GM23338 (cell line): ENCODE results near the gene TENM3. TPM values are rescaled to one million over a fixed set of nuclear protein-coding genes. Genes with fewer than 3 reads are reported as not detected.

Experiments used
- ATAC-seq: fragments of 200-7000 bp; cut with Tn5 transposase; 3 replicates; pipeline ENCODE4 v1.9.1; 2020
- DNase-seq: peaks from one replicate; pipeline ENCODE4 v3.0.0-alpha.2; 2015; ENCODE audit warnings: low spot score
- H2AFZ ChIP-seq: fragments of 200-600 bp; sonication (generic); 2 replicates; pipeline ENCODE4 v1.8.0; 2016; ENCODE audit warnings: antibody characterized with exemption, mild to moderate bottlenecking, moderate library complexity
- H3F3A ChIP-seq: fragments of 200-600 bp; sonication (generic); replicated peaks from 2 replicates; pipeline ENCODE4 v1.8.0; 2017; ENCODE audit warnings: antibody characterized with exemption, mixed run types, low read depth
- H3K27ac ChIP-seq: fragments of 200-600 bp; sonication (generic); 2 replicates; pipeline ENCODE4 v1.6.1; 2016; ENCODE audit warnings: low read depth
- H3K27me3 ChIP-seq: fragments of 200-600 bp; sonication (generic); 2 replicates; pipeline ENCODE4 v1.8.0; 2016; ENCODE audit warnings: mild to moderate bottlenecking, mixed run types, moderate library complexity; ENCODE audit not compliant: insufficient read depth
- H3K36me3 ChIP-seq: fragments of 200-600 bp; sonication (generic); 2 replicates; pipeline ENCODE4 v1.8.0; 2016; ENCODE audit warnings: mild to moderate bottlenecking; ENCODE audit not compliant: insufficient read depth
- H3K4me1 ChIP-seq: fragments of 200-600 bp; sonication (generic); 2 replicates; pipeline ENCODE4 v1.8.0; 2016; ENCODE audit warnings: mild to moderate bottlenecking, moderate library complexity; ENCODE audit not compliant: insufficient read depth
- H3K4me2 ChIP-seq: fragments of 200-600 bp; sonication (generic); 2 replicates; pipeline ENCODE4 v1.7.1; 2017; ENCODE audit warnings: mixed run types
- H3K4me3 ChIP-seq: fragments of 200-600 bp; sonication (generic); 2 replicates; pipeline ENCODE4 v1.6.1; 2016; ENCODE audit warnings: mixed run types
- H3K79me2 ChIP-seq: fragments of 200-600 bp; sonication (generic); replicated peaks from 2 replicates; pipeline ENCODE4 v1.8.0; 2017; ENCODE audit warnings: mild to moderate bottlenecking; ENCODE audit not compliant: insufficient read depth
- H3K9me2 ChIP-seq: fragments of 200-600 bp; sonication (generic); 2 replicates; pipeline ENCODE4 v1.8.0; 2017; ENCODE audit not compliant: insufficient read depth
- H4K20me1 ChIP-seq: fragments of 200-600 bp; sonication (generic); replicated peaks from 2 replicates; pipeline ENCODE4 v1.8.0; 2017; ENCODE audit warnings: mild to moderate bottlenecking; ENCODE audit not compliant: insufficient read depth
- H3K27ac Mint-ChIP-seq: 2 replicates; pipeline ENCODE4 v1.8.0; 2020; ENCODE audit warnings: inconsistent platforms, mild to moderate bottlenecking, moderate library complexity, mixed read lengths
- H3K27me3 Mint-ChIP-seq: 3 replicates; pipeline ENCODE4 v1.8.0; 2022; ENCODE audit warnings: low read depth, mild to moderate bottlenecking, moderate library complexity, mixed read lengths, inconsistent platforms; ENCODE audit not compliant: insufficient read depth, poor library complexity
- H3K36me3 Mint-ChIP-seq: 3 replicates; pipeline ENCODE4 v1.8.0; 2021; ENCODE audit warnings: low read depth, mild to moderate bottlenecking, inconsistent platforms, moderate library complexity, mixed read lengths
- H3K4me1 Mint-ChIP-seq: 3 replicates; pipeline ENCODE4 v1.8.0; 2020; ENCODE audit warnings: mild to moderate bottlenecking, inconsistent platforms, mixed read lengths
- H3K4me3 Mint-ChIP-seq: 3 replicates; pipeline ENCODE4 v1.8.0; 2021; ENCODE audit warnings: moderate library complexity, mild to moderate bottlenecking, inconsistent platforms, mixed read lengths
- H3K9me3 Mint-ChIP-seq: 3 replicates; pipeline ENCODE4 v1.8.0; 2020; ENCODE audit warnings: moderate library complexity, mild to moderate bottlenecking, inconsistent platforms, mixed read lengths
- CREB1 ChIP-seq: fragments of 250-450 bp; sonication (Bioruptor Pico); IDR thresholded peaks from 2 replicates; pipeline ENCODE4 v1.5.0; 2020; ENCODE audit warnings: low read depth, mild to moderate bottlenecking, moderate library complexity
- EZH2 ChIP-seq: fragments of 200-600 bp; sonication (generic); IDR thresholded peaks from one replicate; pipeline ENCODE4 v1.8.0; 2017; ENCODE audit warnings: antibody characterized with exemption, mild to moderate bottlenecking, low read depth; ENCODE audit not compliant: unreplicated experiment
- EZH2phosphoT487 ChIP-seq: fragments of 200-600 bp; sonication (generic); IDR thresholded peaks from one replicate; pipeline ENCODE4 v1.8.1; 2018; ENCODE audit warnings: antibody characterized with exemption; ENCODE audit not compliant: unreplicated experiment
- JUNB ChIP-seq: IDR thresholded peaks from one replicate; pipeline ENCODE4 v1.6.1; 2016; ENCODE audit warnings: antibody characterized with exemption; ENCODE audit not compliant: unreplicated experiment
- POLR2AphosphoS5 ChIP-seq: IDR thresholded peaks from 2 replicates; pipeline ENCODE4 v1.6.1; 2016; ENCODE audit warnings: antibody characterized with exemption, low read depth
- STAT1 ChIP-seq: IDR thresholded peaks from one replicate; pipeline ENCODE4 v1.6.1; 2016; ENCODE audit warnings: antibody characterized with exemption; ENCODE audit not compliant: unreplicated experiment
- ZNF331 ChIP-seq: fragments of 250-450 bp; sonication (Bioruptor Pico); IDR thresholded peaks from 2 replicates; pipeline ENCODE4 v1.5.0; 2020; ENCODE audit warnings: low read depth, mild to moderate bottlenecking, moderate library complexity
- polyA plus RNA-seq: library from polyadenylated mRNA; unstranded; fragments of >200 nt; fragmentation: Nextera tagmentation; extraction: Ambion mirVana; gene quantifications from 2 replicates; pipeline ENCODE4 v1.2.1, GENCODE V29; 2016
- total RNA-seq: library from RNA; depleted of rRNA; stranded (reverse); fragments of >200 nt; shearing (Covaris generic); gene quantifications from 2 replicates; pipeline ENCODE4 v1.2.3, GENCODE V29; 2014
- TF ChIP-seq, protein P1 (sequence below): IDR thresholded peaks from 2 replicates; pipeline ENCODE4 v1.6.1; 2016; ENCODE audit warnings: antibody characterized with exemption
- TF ChIP-seq, protein P2 (sequence below): IDR thresholded peaks from one replicate; pipeline ENCODE4 v1.6.1; 2018; ENCODE audit warnings: antibody characterized with exemption; ENCODE audit not compliant: unreplicated experiment
- TF ChIP-seq, protein P3 (sequence below): fragments of 250-450 bp; sonication (Bioruptor Pico); IDR thresholded peaks from 2 replicates; pipeline ENCODE4 v1.5.0; 2020; ENCODE audit warnings: mild to moderate bottlenecking, moderate library complexity
- TF ChIP-seq, protein P4 (sequence below), 2 experiments: fragments of 200-600 bp in 1 of 2; sonication (generic) in 1 of 2; conservative IDR thresholded peaks; 2 replicates each; pipeline versions ENCODE4 v1.5.1 to v1.6.1; 2016 to 2017; ENCODE audit warnings: antibody characterized with exemption in 2 of 2, low read depth in 2 of 2, mild to moderate bottlenecking in 2 of 2, moderate library complexity in 1 of 2

TENM3 gene
- total and polyA plus RNA-seq, 2 experiments from 2014 or later = 22.2 to 128 TPM

- TF ChIP-seq ZNF331 (CRISPR knock-in tag) = no peak
- TF ChIP-seq, protein P1, sequence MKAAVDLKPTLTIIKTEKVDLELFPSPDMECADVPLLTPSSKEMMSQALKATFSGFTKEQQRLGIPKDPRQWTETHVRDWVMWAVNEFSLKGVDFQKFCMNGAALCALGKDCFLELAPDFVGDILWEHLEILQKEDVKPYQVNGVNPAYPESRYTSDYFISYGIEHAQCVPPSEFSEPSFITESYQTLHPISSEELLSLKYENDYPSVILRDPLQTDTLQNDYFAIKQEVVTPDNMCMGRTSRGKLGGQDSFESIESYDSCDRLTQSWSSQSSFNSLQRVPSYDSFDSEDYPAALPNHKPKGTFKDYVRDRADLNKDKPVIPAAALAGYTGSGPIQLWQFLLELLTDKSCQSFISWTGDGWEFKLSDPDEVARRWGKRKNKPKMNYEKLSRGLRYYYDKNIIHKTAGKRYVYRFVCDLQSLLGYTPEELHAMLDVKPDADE = no peak
- TF ChIP-seq, protein P2, sequence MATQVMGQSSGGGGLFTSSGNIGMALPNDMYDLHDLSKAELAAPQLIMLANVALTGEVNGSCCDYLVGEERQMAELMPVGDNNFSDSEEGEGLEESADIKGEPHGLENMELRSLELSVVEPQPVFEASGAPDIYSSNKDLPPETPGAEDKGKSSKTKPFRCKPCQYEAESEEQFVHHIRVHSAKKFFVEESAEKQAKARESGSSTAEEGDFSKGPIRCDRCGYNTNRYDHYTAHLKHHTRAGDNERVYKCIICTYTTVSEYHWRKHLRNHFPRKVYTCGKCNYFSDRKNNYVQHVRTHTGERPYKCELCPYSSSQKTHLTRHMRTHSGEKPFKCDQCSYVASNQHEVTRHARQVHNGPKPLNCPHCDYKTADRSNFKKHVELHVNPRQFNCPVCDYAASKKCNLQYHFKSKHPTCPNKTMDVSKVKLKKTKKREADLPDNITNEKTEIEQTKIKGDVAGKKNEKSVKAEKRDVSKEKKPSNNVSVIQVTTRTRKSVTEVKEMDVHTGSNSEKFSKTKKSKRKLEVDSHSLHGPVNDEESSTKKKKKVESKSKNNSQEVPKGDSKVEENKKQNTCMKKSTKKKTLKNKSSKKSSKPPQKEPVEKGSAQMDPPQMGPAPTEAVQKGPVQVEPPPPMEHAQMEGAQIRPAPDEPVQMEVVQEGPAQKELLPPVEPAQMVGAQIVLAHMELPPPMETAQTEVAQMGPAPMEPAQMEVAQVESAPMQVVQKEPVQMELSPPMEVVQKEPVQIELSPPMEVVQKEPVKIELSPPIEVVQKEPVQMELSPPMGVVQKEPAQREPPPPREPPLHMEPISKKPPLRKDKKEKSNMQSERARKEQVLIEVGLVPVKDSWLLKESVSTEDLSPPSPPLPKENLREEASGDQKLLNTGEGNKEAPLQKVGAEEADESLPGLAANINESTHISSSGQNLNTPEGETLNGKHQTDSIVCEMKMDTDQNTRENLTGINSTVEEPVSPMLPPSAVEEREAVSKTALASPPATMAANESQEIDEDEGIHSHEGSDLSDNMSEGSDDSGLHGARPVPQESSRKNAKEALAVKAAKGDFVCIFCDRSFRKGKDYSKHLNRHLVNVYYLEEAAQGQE = no peak
- no peak for TF ChIP-seq CREB1 (CRISPR knock-in tag)
- no peak for TF ChIP-seq EZH2phosphoT487
Measured at GRCh38 chr4:182420189-182420588, 177.0 kb downstream of the TENM3 start (continued).

GRCh38 chr4:182421753-182422152 is 178.6 kb downstream of the TENM3 start:
- Histone ChIP-seq H3K4me3 (no peak overlapping the region), H3K27me3 (no peaks in the 10 kb centered on the region)
- TF ChIP-seq JUNB = no peak
- TF ChIP-seq, protein P1 = no peak
- no peak for TF ChIP-seq STAT1
- TF ChIP-seq CREB1 (CRISPR knock-in tag) = no peak
- no peak for TF ChIP-seq ZNF331 (CRISPR knock-in tag)
- TF ChIP-seq EZH2 = no peak
- TF ChIP-seq, protein P3, sequence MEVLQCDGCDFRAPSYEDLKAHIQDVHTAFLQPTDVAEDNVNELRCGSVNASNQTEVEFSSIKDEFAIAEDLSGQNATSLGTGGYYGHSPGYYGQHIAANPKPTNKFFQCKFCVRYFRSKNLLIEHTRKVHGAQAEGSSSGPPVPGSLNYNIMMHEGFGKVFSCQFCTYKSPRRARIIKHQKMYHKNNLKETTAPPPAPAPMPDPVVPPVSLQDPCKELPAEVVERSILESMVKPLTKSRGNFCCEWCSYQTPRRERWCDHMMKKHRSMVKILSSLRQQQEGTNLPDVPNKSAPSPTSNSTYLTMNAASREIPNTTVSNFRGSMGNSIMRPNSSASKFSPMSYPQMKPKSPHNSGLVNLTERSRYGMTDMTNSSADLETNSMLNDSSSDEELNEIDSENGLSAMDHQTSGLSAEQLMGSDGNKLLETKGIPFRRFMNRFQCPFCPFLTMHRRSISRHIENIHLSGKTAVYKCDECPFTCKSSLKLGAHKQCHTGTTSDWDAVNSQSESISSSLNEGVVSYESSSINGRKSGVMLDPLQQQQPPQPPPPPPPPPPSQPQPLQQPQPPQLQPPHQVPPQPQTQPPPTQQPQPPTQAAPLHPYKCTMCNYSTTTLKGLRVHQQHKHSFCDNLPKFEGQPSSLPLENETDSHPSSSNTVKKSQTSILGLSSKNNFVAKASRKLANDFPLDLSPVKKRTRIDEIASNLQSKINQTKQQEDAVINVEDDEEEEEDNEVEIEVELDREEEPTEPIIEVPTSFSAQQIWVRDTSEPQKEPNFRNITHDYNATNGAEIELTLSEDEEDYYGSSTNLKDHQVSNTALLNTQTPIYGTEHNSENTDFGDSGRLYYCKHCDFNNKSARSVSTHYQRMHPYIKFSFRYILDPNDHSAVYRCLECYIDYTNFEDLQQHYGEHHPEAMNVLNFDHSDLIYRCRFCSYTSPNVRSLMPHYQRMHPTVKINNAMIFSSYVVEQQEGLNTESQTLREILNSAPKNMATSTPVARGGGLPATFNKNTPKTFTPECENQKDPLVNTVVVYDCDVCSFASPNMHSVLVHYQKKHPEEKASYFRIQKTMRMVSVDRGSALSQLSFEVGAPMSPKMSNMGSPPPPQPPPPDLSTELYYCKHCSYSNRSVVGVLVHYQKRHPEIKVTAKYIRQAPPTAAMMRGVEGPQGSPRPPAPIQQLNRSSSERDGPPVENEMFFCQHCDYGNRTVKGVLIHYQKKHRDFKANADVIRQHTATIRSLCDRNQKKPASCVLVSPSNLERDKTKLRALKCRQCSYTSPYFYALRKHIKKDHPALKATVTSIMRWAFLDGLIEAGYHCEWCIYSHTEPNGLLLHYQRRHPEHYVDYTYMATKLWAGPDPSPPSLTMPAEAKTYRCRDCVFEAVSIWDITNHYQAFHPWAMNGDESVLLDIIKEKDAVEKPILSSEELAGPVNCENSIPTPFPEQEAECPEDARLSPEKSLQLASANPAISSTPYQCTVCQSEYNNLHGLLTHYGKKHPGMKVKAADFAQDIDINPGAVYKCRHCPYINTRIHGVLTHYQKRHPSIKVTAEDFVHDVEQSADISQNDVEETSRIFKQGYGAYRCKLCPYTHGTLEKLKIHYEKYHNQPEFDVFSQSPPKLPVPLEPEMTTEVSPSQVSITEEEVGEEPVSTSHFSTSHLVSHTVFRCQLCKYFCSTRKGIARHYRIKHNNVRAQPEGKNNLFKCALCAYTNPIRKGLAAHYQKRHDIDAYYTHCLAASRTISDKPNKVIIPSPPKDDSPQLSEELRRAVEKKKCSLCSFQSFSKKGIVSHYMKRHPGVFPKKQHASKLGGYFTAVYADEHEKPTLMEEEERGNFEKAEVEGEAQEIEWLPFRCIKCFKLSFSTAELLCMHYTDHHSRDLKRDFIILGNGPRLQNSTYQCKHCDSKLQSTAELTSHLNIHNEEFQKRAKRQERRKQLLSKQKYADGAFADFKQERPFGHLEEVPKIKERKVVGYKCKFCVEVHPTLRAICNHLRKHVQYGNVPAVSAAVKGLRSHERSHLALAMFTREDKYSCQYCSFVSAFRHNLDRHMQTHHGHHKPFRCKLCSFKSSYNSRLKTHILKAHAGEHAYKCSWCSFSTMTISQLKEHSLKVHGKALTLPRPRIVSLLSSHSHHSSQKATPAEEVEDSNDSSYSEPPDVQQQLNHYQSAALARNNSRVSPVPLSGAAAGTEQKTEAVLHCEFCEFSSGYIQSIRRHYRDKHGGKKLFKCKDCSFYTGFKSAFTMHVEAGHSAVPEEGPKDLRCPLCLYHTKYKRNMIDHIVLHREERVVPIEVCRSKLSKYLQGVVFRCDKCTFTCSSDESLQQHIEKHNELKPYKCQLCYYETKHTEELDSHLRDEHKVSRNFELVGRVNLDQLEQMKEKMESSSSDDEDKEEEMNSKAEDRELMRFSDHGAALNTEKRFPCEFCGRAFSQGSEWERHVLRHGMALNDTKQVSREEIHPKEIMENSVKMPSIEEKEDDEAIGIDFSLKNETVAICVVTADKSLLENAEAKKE (CRISPR knock-in tag) = no peak
- TF ChIP-seq, protein P4, sequence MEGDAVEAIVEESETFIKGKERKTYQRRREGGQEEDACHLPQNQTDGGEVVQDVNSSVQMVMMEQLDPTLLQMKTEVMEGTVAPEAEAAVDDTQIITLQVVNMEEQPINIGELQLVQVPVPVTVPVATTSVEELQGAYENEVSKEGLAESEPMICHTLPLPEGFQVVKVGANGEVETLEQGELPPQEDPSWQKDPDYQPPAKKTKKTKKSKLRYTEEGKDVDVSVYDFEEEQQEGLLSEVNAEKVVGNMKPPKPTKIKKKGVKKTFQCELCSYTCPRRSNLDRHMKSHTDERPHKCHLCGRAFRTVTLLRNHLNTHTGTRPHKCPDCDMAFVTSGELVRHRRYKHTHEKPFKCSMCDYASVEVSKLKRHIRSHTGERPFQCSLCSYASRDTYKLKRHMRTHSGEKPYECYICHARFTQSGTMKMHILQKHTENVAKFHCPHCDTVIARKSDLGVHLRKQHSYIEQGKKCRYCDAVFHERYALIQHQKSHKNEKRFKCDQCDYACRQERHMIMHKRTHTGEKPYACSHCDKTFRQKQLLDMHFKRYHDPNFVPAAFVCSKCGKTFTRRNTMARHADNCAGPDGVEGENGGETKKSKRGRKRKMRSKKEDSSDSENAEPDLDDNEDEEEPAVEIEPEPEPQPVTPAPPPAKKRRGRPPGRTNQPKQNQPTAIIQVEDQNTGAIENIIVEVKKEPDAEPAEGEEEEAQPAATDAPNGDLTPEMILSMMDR (conservative IDR thresholded peaks at IDR 0.05; ENCODE audit: low read depth in 2 of 2) = no peak
- no peak for TF ChIP-seq EZH2phosphoT487
- TF ChIP-seq POLR2AphosphoS5 = no peak

More at GRCh38 chr4:182421753-182422152, 178.6 kb downstream of the TENM3 start:
- Histone ChIP-seq H3K36me3 (no peaks in the 10 kb centered on the region), H4K20me1 (no peaks in the 10 kb centered on the region), H3K9me2 (no peaks in the 10 kb centered on the region), H3K4me2 (no peak overlapping the region), H3K27ac (no peak overlapping the region), H3K79me2 (no peaks in the 10 kb centered on the region), H3F3A (no peaks in the 10 kb centered on the region), H3K4me1 (no peaks in the 10 kb centered on the region; the same call in 1 of the 2 replicates), H2AFZ (no peak overlapping the region)
- no peaks in the 10 kb centered on the region for H3K27me3 Mint-ChIP-seq
- DNase-seq = no peak
- no peak overlapping the region for H3K27ac Mint-ChIP-seq
- no peak for ATAC-seq
- H3K4me3 Mint-ChIP-seq = no peak overlapping the region
- peaks cover 11% of the 10 kb centered on the region; the same call in 2 of the 3 replicates for H3K9me3 Mint-ChIP-seq
- H3K4me1 Mint-ChIP-seq = peaks cover 10% of the 10 kb centered on the region
- H3K36me3 Mint-ChIP-seq = peaks cover 10% of the 10 kb centered on the region; the same call in 2 of the 3 replicates
